PC-3 (cell line): ENCODE results near the gene RSPH6A. TPM values are rescaled to one million over a fixed set of nuclear protein-coding genes. Genes with fewer than 3 reads are reported as not detected.

ENCODE experiments used
- ATAC-seq: fragments of 200-7000 bp; cut with Tn5 transposase; 2 replicates; pipeline ENCODE4 v1.9.1; 2020; ENCODE audit warnings: mild to moderate bottlenecking, moderate library complexity
- BruUV-seq: library from RNA; stranded (reverse); fragments of 400-500 nt; replicated peaks from 2 replicates; lab custom pipeline; 2021; lab: Mats Ljungman, UMichigan
- CTCF ChIA-PET: fragments of 300-600 bp; sonication (Branson Sonifier 250); formaldehyde crosslinking; loops from one replicate; lab custom pipeline; 2022; ENCODE audit warnings: antibody characterized with exemption; lab: Charles Lee
- POLR2A ChIA-PET: fragments of 300-600 bp; sonication (Branson Sonifier 250); formaldehyde crosslinking; loops from one replicate; lab custom pipeline; 2022; ENCODE audit warnings: antibody characterized with exemption; ENCODE audit not compliant: unreplicated experiment; lab: Charles Lee
- DNase-seq: peaks from one replicate; pipeline ENCODE4 v3.0.0-alpha.2; 2015
- H2AFZ ChIP-seq: fragments of 300-600 bp; sonication (generic); 2 replicates; pipeline ENCODE4 v1.6.0; 2016; ENCODE audit warnings: antibody characterized with exemption, low read length
- H3F3A ChIP-seq: fragments of 300-600 bp; sonication (generic); one replicate; pipeline ENCODE4 v1.6.0; 2017; ENCODE audit warnings: antibody characterized with exemption, low read length, control low read depth, mild to moderate bottlenecking; ENCODE audit not compliant: unreplicated experiment
- H3K27ac ChIP-seq: fragments of 300-600 bp; sonication (generic); 2 replicates; pipeline ENCODE4 v1.5.1; 2016; ENCODE audit warnings: mild to moderate bottlenecking, low read length
- H3K27me3 ChIP-seq: fragments of 300-600 bp; sonication (generic); 2 replicates; pipeline ENCODE4 v1.6.1; 2016; ENCODE audit warnings: low read length, mixed read lengths
- H3K36me3 ChIP-seq: fragments of 300-600 bp; sonication (generic); 2 replicates; pipeline ENCODE4 v1.6.1; 2016; ENCODE audit warnings: low read depth, mixed run types, low read length, mixed read lengths
- H3K4me1 ChIP-seq: fragments of 300-600 bp; sonication (generic); 2 replicates; pipeline ENCODE4 v1.5.1; 2016; ENCODE audit warnings: low read length; ENCODE audit not compliant: insufficient read depth
- H3K4me2 ChIP-seq: fragments of 300-600 bp; sonication (generic); 2 replicates; pipeline ENCODE4 v1.6.0; 2016; ENCODE audit warnings: low read length
- H3K4me3 ChIP-seq: fragments of 300-600 bp; sonication (generic); 2 replicates; pipeline ENCODE4 v1.5.1; 2016; ENCODE audit warnings: mild to moderate bottlenecking, low read length, mixed read lengths
- H3K79me2 ChIP-seq: fragments of 300-600 bp; sonication (generic); 2 replicates; pipeline ENCODE4 v1.6.1; 2017; ENCODE audit warnings: low read length, mixed read lengths
- H3K9ac ChIP-seq: fragments of 300-600 bp; sonication (generic); 2 replicates; pipeline ENCODE4 v1.6.0; 2016; ENCODE audit warnings: mild to moderate bottlenecking, low read length
- H3K9me2 ChIP-seq: fragments of 300-600 bp; sonication (generic); replicated peaks from 2 replicates; pipeline ENCODE4 v1.6.1; 2016; ENCODE audit warnings: mixed run types, low read length, mixed read lengths
- H3K9me3 ChIP-seq: fragments of 300-600 bp; sonication (generic); 2 replicates; pipeline ENCODE4 v1.6.1; 2016; ENCODE audit warnings: low read length, mixed read lengths
- H4K20me1 ChIP-seq: fragments of 300-600 bp; sonication (generic); 2 replicates; pipeline ENCODE4 v1.6.1; 2016; ENCODE audit warnings: low read length, mixed read lengths
- CTCF ChIP-seq: fragments of 300-600 bp; sonication (generic); conservative IDR thresholded peaks from 2 replicates; pipeline ENCODE4 v1.5.1; 2017; ENCODE audit warnings: antibody characterized with exemption, low read depth, mild to moderate bottlenecking, low read length
- EZH2 ChIP-seq: fragments of 300-600 bp; sonication (generic); IDR thresholded peaks from one replicate; pipeline ENCODE4 v1.6.1; 2017; ENCODE audit warnings: antibody characterized with exemption, mild to moderate bottlenecking, low read length; ENCODE audit not compliant: unreplicated experiment
- EZH2phosphoT487 ChIP-seq: fragments of 300-600 bp; sonication (generic); IDR thresholded peaks from 2 replicates; pipeline ENCODE4 v1.6.1; 2018; ENCODE audit warnings: mild to moderate bottlenecking, antibody characterized with exemption, low read length, borderline replicate concordance
- intact Hi-C: fragments of 100-400 bp; cut with micrococcal nuclease; formaldehyde crosslinking; loops from 2 replicates; pipeline ENCODE4 v1.9.0; 2023
- total RNA-seq: library from RNA; depleted of rRNA; stranded (reverse); fragments of >200 nt; gene quantifications from 2 replicates; pipeline ENCODE4 v1.2.3, GENCODE V29; 2014

RSPH6A gene
- total RNA-seq, 1 experiment from 2014 or later = not detected

- H3F3A ChIP-seq = no peaks in the 10 kb centered on the region
- BruUV-seq = no TSS peak
- no peak overlapping the region for H3K9ac ChIP-seq
- no peak overlapping the region for H3K4me3 ChIP-seq
- no peaks in the 10 kb centered on the region for H4K20me1 ChIP-seq
- DNase-seq = no peak
- ATAC-seq = no peak
- H3K4me2 ChIP-seq = no peak overlapping the region
- TF ChIP-seq CTCF = no peak
- TF ChIP-seq EZH2 = no peak
- no peak for TF ChIP-seq EZH2phosphoT487
- no peak overlapping the region for H3K27ac ChIP-seq
- POLR2A ChIA-PET = no interaction called here
- no peaks in the 10 kb centered on the region for H3K9me3 ChIP-seq
- peaks cover 4% of the 10 kb centered on the region for H3K36me3 ChIP-seq
- no peak overlapping the region for H2AFZ ChIP-seq
- H3K9me2 ChIP-seq = no peaks in the 10 kb centered on the region
- intact Hi-C loops = no loop called here
- CTCF ChIA-PET = no interaction called here
- no peaks in the 10 kb centered on the region for H3K27me3 ChIP-seq
- H3K79me2 ChIP-seq = no peaks in the 10 kb centered on the region
- no peaks in the 10 kb centered on the region for H3K4me1 ChIP-seq
Measured at GRCh38 chr19:45826934-45827333, 11.8 kb upstream of the RSPH6A start.

- no peaks in the 10 kb centered on the region for H3K9me2 ChIP-seq
- POLR2A ChIA-PET = no interaction called here
- no peak for TF ChIP-seq EZH2phosphoT487
- no peak for TF ChIP-seq EZH2
- no peak for TF ChIP-seq CTCF
- no peak for DNase-seq
- no peaks in the 10 kb centered on the region for H3K4me1 ChIP-seq
- H3K79me2 ChIP-seq = no peaks in the 10 kb centered on the region
- no peaks in the 10 kb centered on the region for H3K27me3 ChIP-seq
- H3K36me3 ChIP-seq = peaks cover 4% of the 10 kb centered on the region
- no peaks in the 10 kb centered on the region for H3F3A ChIP-seq
- intact Hi-C loops = no loop called here
- BruUV-seq = no TSS peak
- no peaks in the 10 kb centered on the region for H4K20me1 ChIP-seq
- no peak overlapping the region for H2AFZ ChIP-seq
- H3K4me2 ChIP-seq = no peak overlapping the region
- no peak overlapping the region for H3K27ac ChIP-seq
- no peaks in the 10 kb centered on the region for H3K9me3 ChIP-seq
- H3K4me3 ChIP-seq = no peak overlapping the region
- CTCF ChIA-PET = no interaction called here
- no peak overlapping the region for H3K9ac ChIP-seq
- no peak for ATAC-seq
Measured at GRCh38 chr19:45825917-45826893, 11.1 kb upstream of the RSPH6A start.

GRCh38 chr19:45825263-45825605, 10.1 kb upstream of the RSPH6A start:
- peaks cover 4% of the 10 kb centered on the region for H3K36me3 ChIP-seq
- no TSS peak for BruUV-seq

More at GRCh38 chr19:45825263-45825605, 10.1 kb upstream of the RSPH6A start:
- H4K20me1 ChIP-seq = no peaks in the 10 kb centered on the region
- H3K4me2 ChIP-seq = no peak overlapping the region
- no peak overlapping the region for H2AFZ ChIP-seq
- no peaks in the 10 kb centered on the region for H3K27me3 ChIP-seq
- H3K79me2 ChIP-seq = no peaks in the 10 kb centered on the region
- ChIA-PET POLR2A (no interaction called here), CTCF (no interaction called here)
- no peaks in the 10 kb centered on the region for H3F3A ChIP-seq
- no peaks in the 10 kb centered on the region for H3K9me3 ChIP-seq
- intact Hi-C loops = no loop called here
- TF ChIP-seq CTCF = no peak
- no peak for TF ChIP-seq EZH2
- TF ChIP-seq EZH2phosphoT487 = no peak
- no peaks in the 10 kb centered on the region for H3K4me1 ChIP-seq
- no peak overlapping the region for H3K9ac ChIP-seq
- H3K4me3 ChIP-seq = no peak overlapping the region
- H3K27ac ChIP-seq = no peak overlapping the region
- DNase-seq (no peak), ATAC-seq (no peak)
- H3K9me2 ChIP-seq = no peaks in the 10 kb centered on the region
